ENCODE measurements around the gene LRRTM4.

GRCh38 chr2:76953733-76954347, 568.3 kb downstream of the LRRTM4 start:
- no peak for TF ChIP-seq ZNF780A (CRISPR knock-in tag; IDR thresholded peaks at IDR 0.05)
- no peak for TF ChIP-seq HES4 (CRISPR knock-in tag; IDR thresholded peaks at IDR 0.05; ENCODE audit: borderline replicate concordance)
- TF ChIP-seq ZNF883 (CRISPR knock-in tag; IDR thresholded peaks at IDR 0.05; ENCODE audit: not compliant biosample characterization) = no peak
- TF ChIP-seq SRY (CRISPR knock-in tag; IDR thresholded peaks at IDR 0.05) = no peak
- TF ChIP-seq ZNF639 (CRISPR knock-in tag; conservative IDR thresholded peaks at IDR 0.05) = no peak
- no peak for TF ChIP-seq SATB2 (CRISPR knock-in tag; IDR thresholded peaks at IDR 0.05)
- no peak for TF ChIP-seq ZNF331 (CRISPR knock-in tag; IDR thresholded peaks at IDR 0.05)
- TF ChIP-seq, protein P1, sequence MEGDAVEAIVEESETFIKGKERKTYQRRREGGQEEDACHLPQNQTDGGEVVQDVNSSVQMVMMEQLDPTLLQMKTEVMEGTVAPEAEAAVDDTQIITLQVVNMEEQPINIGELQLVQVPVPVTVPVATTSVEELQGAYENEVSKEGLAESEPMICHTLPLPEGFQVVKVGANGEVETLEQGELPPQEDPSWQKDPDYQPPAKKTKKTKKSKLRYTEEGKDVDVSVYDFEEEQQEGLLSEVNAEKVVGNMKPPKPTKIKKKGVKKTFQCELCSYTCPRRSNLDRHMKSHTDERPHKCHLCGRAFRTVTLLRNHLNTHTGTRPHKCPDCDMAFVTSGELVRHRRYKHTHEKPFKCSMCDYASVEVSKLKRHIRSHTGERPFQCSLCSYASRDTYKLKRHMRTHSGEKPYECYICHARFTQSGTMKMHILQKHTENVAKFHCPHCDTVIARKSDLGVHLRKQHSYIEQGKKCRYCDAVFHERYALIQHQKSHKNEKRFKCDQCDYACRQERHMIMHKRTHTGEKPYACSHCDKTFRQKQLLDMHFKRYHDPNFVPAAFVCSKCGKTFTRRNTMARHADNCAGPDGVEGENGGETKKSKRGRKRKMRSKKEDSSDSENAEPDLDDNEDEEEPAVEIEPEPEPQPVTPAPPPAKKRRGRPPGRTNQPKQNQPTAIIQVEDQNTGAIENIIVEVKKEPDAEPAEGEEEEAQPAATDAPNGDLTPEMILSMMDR (CRISPR knock-in tag; IDR thresholded peaks at IDR 0.05) = peak; percentile 88
- TF ChIP-seq ZNF3 (CRISPR knock-in tag; IDR thresholded peaks at IDR 0.05) = no peak
- TF ChIP-seq, protein P2, sequence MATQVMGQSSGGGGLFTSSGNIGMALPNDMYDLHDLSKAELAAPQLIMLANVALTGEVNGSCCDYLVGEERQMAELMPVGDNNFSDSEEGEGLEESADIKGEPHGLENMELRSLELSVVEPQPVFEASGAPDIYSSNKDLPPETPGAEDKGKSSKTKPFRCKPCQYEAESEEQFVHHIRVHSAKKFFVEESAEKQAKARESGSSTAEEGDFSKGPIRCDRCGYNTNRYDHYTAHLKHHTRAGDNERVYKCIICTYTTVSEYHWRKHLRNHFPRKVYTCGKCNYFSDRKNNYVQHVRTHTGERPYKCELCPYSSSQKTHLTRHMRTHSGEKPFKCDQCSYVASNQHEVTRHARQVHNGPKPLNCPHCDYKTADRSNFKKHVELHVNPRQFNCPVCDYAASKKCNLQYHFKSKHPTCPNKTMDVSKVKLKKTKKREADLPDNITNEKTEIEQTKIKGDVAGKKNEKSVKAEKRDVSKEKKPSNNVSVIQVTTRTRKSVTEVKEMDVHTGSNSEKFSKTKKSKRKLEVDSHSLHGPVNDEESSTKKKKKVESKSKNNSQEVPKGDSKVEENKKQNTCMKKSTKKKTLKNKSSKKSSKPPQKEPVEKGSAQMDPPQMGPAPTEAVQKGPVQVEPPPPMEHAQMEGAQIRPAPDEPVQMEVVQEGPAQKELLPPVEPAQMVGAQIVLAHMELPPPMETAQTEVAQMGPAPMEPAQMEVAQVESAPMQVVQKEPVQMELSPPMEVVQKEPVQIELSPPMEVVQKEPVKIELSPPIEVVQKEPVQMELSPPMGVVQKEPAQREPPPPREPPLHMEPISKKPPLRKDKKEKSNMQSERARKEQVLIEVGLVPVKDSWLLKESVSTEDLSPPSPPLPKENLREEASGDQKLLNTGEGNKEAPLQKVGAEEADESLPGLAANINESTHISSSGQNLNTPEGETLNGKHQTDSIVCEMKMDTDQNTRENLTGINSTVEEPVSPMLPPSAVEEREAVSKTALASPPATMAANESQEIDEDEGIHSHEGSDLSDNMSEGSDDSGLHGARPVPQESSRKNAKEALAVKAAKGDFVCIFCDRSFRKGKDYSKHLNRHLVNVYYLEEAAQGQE (IDR thresholded peaks at IDR 0.05; ENCODE audit: borderline replicate concordance in 1 of 2, low read depth in 1 of 2, low read length in 2 of 2) = no peak
- TF ChIP-seq MTF1 (CRISPR knock-in tag; IDR thresholded peaks at IDR 0.05) = no peak
- TF ChIP-seq, protein P3, sequence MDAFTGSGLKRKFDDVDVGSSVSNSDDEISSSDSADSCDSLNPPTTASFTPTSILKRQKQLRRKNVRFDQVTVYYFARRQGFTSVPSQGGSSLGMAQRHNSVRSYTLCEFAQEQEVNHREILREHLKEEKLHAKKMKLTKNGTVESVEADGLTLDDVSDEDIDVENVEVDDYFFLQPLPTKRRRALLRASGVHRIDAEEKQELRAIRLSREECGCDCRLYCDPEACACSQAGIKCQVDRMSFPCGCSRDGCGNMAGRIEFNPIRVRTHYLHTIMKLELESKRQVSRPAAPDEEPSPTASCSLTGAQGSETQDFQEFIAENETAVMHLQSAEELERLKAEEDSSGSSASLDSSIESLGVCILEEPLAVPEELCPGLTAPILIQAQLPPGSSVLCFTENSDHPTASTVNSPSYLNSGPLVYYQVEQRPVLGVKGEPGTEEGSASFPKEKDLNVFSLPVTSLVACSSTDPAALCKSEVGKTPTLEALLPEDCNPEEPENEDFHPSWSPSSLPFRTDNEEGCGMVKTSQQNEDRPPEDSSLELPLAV (CRISPR knock-in tag; conservative IDR thresholded peaks at IDR 0.05; ENCODE audit: low read depth) = no peak
